K562 (cell line): Measurements from ENCODE around the gene SHF. TPM values are rescaled to one million over a fixed set of nuclear protein-coding genes. Genes with fewer than 3 reads are reported as not detected.

Experiments used
- C11orf30 ChIP-seq: fragments of 450-650 bp; IDR thresholded peaks from 2 replicates; pipeline ENCODE4 v1.6.1; 2016; ENCODE audit warnings: low read depth, mild to moderate bottlenecking
- CTCF ChIP-seq, 3 experiments: IDR thresholded peaks in 2 of 3; conservative IDR thresholded peaks in 1 of 3; 2 replicates each; pipeline ENCODE4 v1.5.1; 2011 to 2012; ENCODE audit warnings: low read length in 3 of 3, mild to moderate bottlenecking in 3 of 3, control low read depth in 2 of 3, improper control_type of control experiment in 1 of 3, inconsistent platforms in 1 of 3, low read depth in 1 of 3, mixed read lengths in 1 of 3, moderate library complexity in 1 of 3; ENCODE audit not compliant: insufficient read depth in 2 of 3
- DACH1 ChIP-seq: fragments of 450-650 bp; IDR thresholded peaks from 2 replicates; pipeline ENCODE4 v1.6.1; 2018; ENCODE audit not compliant: partially characterized antibody
- GABPB2 ChIP-seq: fragments of 250-450 bp; sonication (Bioruptor Pico); conservative IDR thresholded peaks from 2 replicates; pipeline ENCODE4 v1.5.1; 2021; ENCODE audit warnings: mild to moderate bottlenecking
- GMEB1 ChIP-seq: fragments of 250-450 bp; sonication (Bioruptor Pico); IDR thresholded peaks from 2 replicates; pipeline ENCODE4 v1.4.0; 2020; ENCODE audit warnings: mild to moderate bottlenecking
- HDAC1 ChIP-seq, 2 experiments: fragments of 450-650 bp; IDR thresholded peaks; 2 replicates each; pipeline ENCODE4 v1.6.1; 2016 to 2017; ENCODE audit warnings: inconsistent platforms in 1 of 2, mild to moderate bottlenecking in 1 of 2, moderate library complexity in 1 of 2
- IFI16 ChIP-seq: fragments of 250-450 bp; sonication (Bioruptor Pico); IDR thresholded peaks from 2 replicates; pipeline ENCODE4 v2.1.2; 2022; ENCODE audit warnings: mild to moderate bottlenecking, inconsistent platforms
- MAZ ChIP-seq, 2 experiments: fragments of 450-650 bp in 1 of 2; sonication (generic) in 1 of 2; formaldehyde crosslinking; IDR thresholded peaks in 1 of 2; conservative IDR thresholded peaks in 1 of 2; 2 replicates each; pipeline versions ENCODE4 v1.4.0 to v1.5.0; 2020; ENCODE audit warnings: mild to moderate bottlenecking in 1 of 2, missing genetic modification reagents in 1 of 2
- MTA3 ChIP-seq: fragments of 450-650 bp; formaldehyde crosslinking; IDR thresholded peaks from 2 replicates; pipeline ENCODE4 v1.6.1; 2017; ENCODE audit warnings: mild to moderate bottlenecking, borderline replicate concordance
- REST ChIP-seq, 2 experiments: fragments of 450-650 bp; formaldehyde crosslinking in 1 of 2; IDR thresholded peaks; 2 replicates each; pipeline versions ENCODE4 v1.4.0 to v1.6.1; 2014 to 2020; ENCODE audit warnings: mild to moderate bottlenecking in 2 of 2, borderline replicate concordance in 1 of 2, low read depth in 1 of 2
- TRIM24 ChIP-seq, 2 experiments: fragments of 450-650 bp; IDR thresholded peaks; 2 replicates each; pipeline ENCODE4 v1.6.1; 2016
- ZC3H8 ChIP-seq: fragments of 450-650 bp; IDR thresholded peaks from 2 replicates; pipeline ENCODE4 v1.6.1; 2017
- ZNF184 ChIP-seq: sonication (generic); formaldehyde crosslinking; IDR thresholded peaks from 2 replicates; pipeline ENCODE4 v1.5.0; 2020; ENCODE audit warnings: missing genetic modification reagents
- polyA plus RNA-seq, 8 experiments: library from polyadenylated mRNA; depleted of rRNA in 4 of 8; stranded (reverse) in 5 of 8; unstranded in 3 of 8; fragments of >200 nt; fragmentation: Nextera tagmentation in 2 of 8; fragmentation: Illumina TruSeq in 1 of 8; extraction: Ambion mirVana in 2 of 8; extraction: Trizol in 1 of 8; gene quantifications; 2 replicates each; pipeline versions ENCODE4 v1.2.1 to v1.2.3, GENCODE V29; 2011 to 2014; ENCODE audit warnings: inconsistent platforms in 1 of 8, missing spikeins in 1 of 8
- total RNA-seq, 7 experiments: library from RNA; depleted of rRNA in 6 of 7; stranded (reverse); fragments of >200 nt in 6 of 7; fragmentation: Illumina TruSeq in 2 of 7; extraction: Trizol in 2 of 7; gene quantifications; 2 replicates each; pipeline versions ENCODE4 v1.2.1 to v1.2.3, GENCODE V29; 2011 to 2021; ENCODE audit warnings: low replicate concordance in 1 of 7
- TF ChIP-seq, protein P1 (sequence below): fragments of 250-450 bp; sonication (Bioruptor Pico); IDR thresholded peaks from 2 replicates; pipeline ENCODE4 v1.8.0; 2022; ENCODE audit warnings: inconsistent platforms, mild to moderate bottlenecking, moderate library complexity, borderline replicate concordance

SHF gene
- total and polyA plus RNA-seq, 9 of the 15 experiments (the other 6 are each of a cell fraction or from before 2014, with no cell fraction given) = 0.51 to 2.2 (median 0.85) TPM; not detected in 2

DNA sequence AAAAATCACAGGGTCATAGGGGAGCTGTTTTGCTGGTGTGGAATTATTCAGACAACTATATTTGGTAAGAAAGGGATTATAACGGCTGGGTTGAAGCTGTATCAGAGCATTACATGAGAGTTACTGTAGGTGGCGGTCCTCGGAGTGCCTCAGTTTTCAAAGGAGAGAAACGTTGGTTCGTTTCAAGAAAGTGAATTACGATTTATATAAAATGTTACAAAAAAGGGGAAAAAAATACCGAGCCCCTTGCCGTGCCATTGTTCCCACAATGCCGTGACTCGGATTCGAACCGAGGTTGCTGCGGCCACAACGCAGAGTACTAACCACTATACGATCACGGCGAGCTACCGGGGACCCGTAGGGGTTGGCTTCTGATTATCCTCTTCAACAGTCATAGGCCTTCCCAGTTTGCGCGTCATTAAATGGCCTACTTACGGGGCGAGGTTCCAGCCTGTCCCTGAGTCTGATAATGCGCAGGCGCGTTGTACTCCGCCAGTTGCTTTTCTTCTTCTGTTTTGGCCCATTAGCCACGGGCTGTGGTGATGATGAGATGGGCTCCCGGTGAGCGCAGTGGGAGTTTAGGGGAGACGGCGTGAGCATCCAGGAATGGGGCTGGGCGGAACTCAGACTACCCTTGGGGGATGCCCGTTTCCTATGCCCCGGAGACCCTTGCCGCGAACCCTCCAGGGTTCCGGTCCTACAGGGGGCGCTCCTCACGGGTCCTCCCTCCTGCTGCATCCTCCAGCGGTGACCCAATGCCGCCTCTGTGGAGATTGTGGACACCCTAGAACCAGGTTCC lies 10.8 kb upstream of the SHF start (continued):
- TF ChIP-seq MTA3 = peak; percentile 90
- TF ChIP-seq ZNF184 = no peak
- TF ChIP-seq DACH1 = no peak
- no peak for TF ChIP-seq GABPB2 (CRISPR knock-in tag)
- TF ChIP-seq C11orf30 = peak; percentile 33; the same call in 1 of the 2 replicates
- TF ChIP-seq TRIM24 (IDR thresholded peaks at IDR 0.05) = 0 out of 4 replicates have a peak, but pooled peaks of 1 of the 2 experiments have one; percentile 42
- TF ChIP-seq CTCF (IDR thresholded peaks at IDR 0.05 in 2 of 3, conservative IDR thresholded peaks at IDR 0.05 in 1 of 3; ENCODE audit: insufficient read depth in 2 of 3, low read depth in 1 of 3, low read length in 3 of 3) = peak; percentile 72 to 89 (median 81)
- TF ChIP-seq ZC3H8 = 0 out of 2 replicates have a peak, but pooled peaks have one; percentile 41
- TF ChIP-seq, protein P1, sequence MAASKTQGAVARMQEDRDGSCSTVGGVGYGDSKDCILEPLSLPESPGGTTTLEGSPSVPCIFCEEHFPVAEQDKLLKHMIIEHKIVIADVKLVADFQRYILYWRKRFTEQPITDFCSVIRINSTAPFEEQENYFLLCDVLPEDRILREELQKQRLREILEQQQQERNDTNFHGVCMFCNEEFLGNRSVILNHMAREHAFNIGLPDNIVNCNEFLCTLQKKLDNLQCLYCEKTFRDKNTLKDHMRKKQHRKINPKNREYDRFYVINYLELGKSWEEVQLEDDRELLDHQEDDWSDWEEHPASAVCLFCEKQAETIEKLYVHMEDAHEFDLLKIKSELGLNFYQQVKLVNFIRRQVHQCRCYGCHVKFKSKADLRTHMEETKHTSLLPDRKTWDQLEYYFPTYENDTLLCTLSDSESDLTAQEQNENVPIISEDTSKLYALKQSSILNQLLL (CRISPR knock-in tag) = no peak
- TF ChIP-seq HDAC1 (IDR thresholded peaks at IDR 0.05) = peak; percentile 85 to 90
- no peak for TF ChIP-seq IFI16
- TF ChIP-seq REST (IDR thresholded peaks at IDR 0.05; ENCODE audit: borderline replicate concordance) = no peak
- TF ChIP-seq REST (CRISPR knock-in tag; IDR thresholded peaks at IDR 0.05; ENCODE audit: low read depth) = no peak
- TF ChIP-seq GMEB1 = no peak
- TF ChIP-seq MAZ (CRISPR knock-in tag; conservative IDR thresholded peaks at IDR 0.05 in 1 of 2, IDR thresholded peaks at IDR 0.05 in 1 of 2) = peak; percentile 54 to 79
